ENCODE data around the gene GLP2R.
"Not testable (repeated sequence)": the region's sequence is repeated elsewhere in the genome, so short reads cannot be mapped to it uniquely, and the experiment has no call there.

GLP2R gene

GRCh38 chr17:9900784-9901183, 75.1 kb downstream of the GLP2R start:
- DNase-seq, result no peak

- no peak for DNase-seq
Observed at GRCh38 chr17:9902120-9902519, 76.4 kb downstream of the GLP2R start.

- no peak for DNase-seq
Observed at GRCh38 chr17:9904277-9905077, 78.8 kb downstream of the GLP2R start.

GRCh38 chr17:9905078-9905415, 79.3 kb downstream of the GLP2R start, which contains the start of gene RCVRN:
Gene RCVRN (minus strand): TSS chr17:9905271. CDS start chr17:9905180, 91 bp downstream.
- DNase-seq, result no peak

- no peak for DNase-seq
Observed at GRCh38 chr17:9905902-9906301, 80.2 kb downstream of the GLP2R start.

- no peak for DNase-seq
Observed at GRCh38 chr17:9906616-9907015, 80.9 kb downstream of the GLP2R start.

- no peak for DNase-seq
Observed at GRCh38 chr17:9907131-9907530, 81.4 kb downstream of the GLP2R start.

GRCh38 chr17:9907883-9908648, 82.3 kb downstream of the GLP2R start:
- no peak for DNase-seq

- no peak for DNase-seq
Observed at GRCh38 chr17:9908649-9909042, 82.9 kb downstream of the GLP2R start.

GRCh38 chr17:9911089-9911488, 85.4 kb downstream of the GLP2R start:
- DNase-seq, result no peak

GRCh38 chr17:9912121-9913099, 86.7 kb downstream of the GLP2R start:
- DNase-seq, result no peak

GRCh38 chr17:9913476-9913875, 87.8 kb downstream of the GLP2R start:
- DNase-seq, result no peak

GRCh38 chr17:9916108-9916507, 90.4 kb downstream of the GLP2R start:
- DNase-seq, result no peak

- DNase-seq, result no peak
Observed at GRCh38 chr17:9917131-9917530, 91.4 kb downstream of the GLP2R start.

- DNase-seq, result no peak
Observed at GRCh38 chr17:9917801-9918200, 92.1 kb downstream of the GLP2R start.

GRCh38 chr17:9918352-9918751, 92.6 kb downstream of the GLP2R start:
- DNase-seq, result no peak

- DNase-seq, result no peak
Observed at GRCh38 chr17:9918804-9919352, 93.2 kb downstream of the GLP2R start.

GRCh38 chr17:9921216-9921615, 95.5 kb downstream of the GLP2R start:
- DNase-seq, result not testable (repeated sequence)

- no peak for DNase-seq
Observed at GRCh38 chr17:9922012-9922848, 96.5 kb downstream of the GLP2R start.

GRCh38 chr17:9924735-9925191, 99.0 kb downstream of the GLP2R start:
- peak in 1 of 2 donors; percentile 47 for DNase-seq

GRCh38 chr17:9925457-9925856, 99.7 kb downstream of the GLP2R start:
- no peak for DNase-seq

All from bone marrow (tissue), 2 donors.